Endothelial cell of umbilical vein (primary cell): ENCODE data around the gene ATXN1.

Source experiments
- POLR2AphosphoS5 ChIP-seq: IDR thresholded peaks from 2 replicates; pipeline ENCODE4 v1.6.1; 2012; ENCODE audit warnings: low read depth, mild to moderate bottlenecking, control low read depth, low read length, moderate library complexity; ENCODE audit not compliant: insufficient read depth
- TF ChIP-seq, protein P1 (sequence below), 2 donors: IDR thresholded peaks; 1 replicate in 1 of 2; 2 replicates in 1 of 2; pipeline ENCODE4 v1.5.1; 2011; ENCODE audit warnings: low read length in 2 of 2, mild to moderate bottlenecking in 2 of 2, moderate library complexity in 2 of 2, control low read depth in 1 of 2, inconsistent platforms in 1 of 2, low read depth in 1 of 2; ENCODE audit not compliant: insufficient read depth in 1 of 2; ENCODE audit errors: extremely low read depth in 1 of 2
- TF ChIP-seq, protein P2 (sequence below): IDR thresholded peaks from 2 replicates; pipeline ENCODE4 v1.6.1; 2011; ENCODE audit not compliant: insufficient read depth, insufficient read length

DNA sequence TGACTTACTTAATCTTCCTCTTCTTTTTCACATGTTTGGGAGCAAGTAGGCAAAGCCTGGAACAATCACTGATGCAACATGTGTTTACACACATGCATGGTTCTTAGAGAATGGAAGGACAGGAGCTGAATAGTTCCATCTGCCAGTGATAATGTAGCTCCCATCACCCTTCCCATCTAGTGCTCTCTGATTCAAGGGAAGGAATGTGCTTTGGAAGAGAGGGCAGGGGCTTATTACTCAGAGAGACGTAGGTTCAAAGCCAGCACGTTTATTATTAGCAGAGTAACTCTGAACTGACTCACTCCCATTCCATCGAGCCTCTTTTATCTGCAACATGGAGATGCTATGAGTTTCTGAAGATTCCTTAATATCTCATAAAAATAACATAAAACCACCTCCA, 311.0 kb downstream of the ATXN1 start:
- TF ChIP-seq, protein P1, sequence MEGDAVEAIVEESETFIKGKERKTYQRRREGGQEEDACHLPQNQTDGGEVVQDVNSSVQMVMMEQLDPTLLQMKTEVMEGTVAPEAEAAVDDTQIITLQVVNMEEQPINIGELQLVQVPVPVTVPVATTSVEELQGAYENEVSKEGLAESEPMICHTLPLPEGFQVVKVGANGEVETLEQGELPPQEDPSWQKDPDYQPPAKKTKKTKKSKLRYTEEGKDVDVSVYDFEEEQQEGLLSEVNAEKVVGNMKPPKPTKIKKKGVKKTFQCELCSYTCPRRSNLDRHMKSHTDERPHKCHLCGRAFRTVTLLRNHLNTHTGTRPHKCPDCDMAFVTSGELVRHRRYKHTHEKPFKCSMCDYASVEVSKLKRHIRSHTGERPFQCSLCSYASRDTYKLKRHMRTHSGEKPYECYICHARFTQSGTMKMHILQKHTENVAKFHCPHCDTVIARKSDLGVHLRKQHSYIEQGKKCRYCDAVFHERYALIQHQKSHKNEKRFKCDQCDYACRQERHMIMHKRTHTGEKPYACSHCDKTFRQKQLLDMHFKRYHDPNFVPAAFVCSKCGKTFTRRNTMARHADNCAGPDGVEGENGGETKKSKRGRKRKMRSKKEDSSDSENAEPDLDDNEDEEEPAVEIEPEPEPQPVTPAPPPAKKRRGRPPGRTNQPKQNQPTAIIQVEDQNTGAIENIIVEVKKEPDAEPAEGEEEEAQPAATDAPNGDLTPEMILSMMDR (IDR thresholded peaks at IDR 0.05; ENCODE audit: extremely low read depth in 1 of 2, insufficient read depth in 1 of 2, low read depth in 1 of 2, low read length in 2 of 2): no peak
- TF ChIP-seq POLR2AphosphoS5: no peak
- TF ChIP-seq, protein P2, sequence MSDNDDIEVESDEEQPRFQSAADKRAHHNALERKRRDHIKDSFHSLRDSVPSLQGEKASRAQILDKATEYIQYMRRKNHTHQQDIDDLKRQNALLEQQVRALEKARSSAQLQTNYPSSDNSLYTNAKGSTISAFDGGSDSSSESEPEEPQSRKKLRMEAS: no peak
